Measurements from ENCODE around the gene STK11.

DNA sequence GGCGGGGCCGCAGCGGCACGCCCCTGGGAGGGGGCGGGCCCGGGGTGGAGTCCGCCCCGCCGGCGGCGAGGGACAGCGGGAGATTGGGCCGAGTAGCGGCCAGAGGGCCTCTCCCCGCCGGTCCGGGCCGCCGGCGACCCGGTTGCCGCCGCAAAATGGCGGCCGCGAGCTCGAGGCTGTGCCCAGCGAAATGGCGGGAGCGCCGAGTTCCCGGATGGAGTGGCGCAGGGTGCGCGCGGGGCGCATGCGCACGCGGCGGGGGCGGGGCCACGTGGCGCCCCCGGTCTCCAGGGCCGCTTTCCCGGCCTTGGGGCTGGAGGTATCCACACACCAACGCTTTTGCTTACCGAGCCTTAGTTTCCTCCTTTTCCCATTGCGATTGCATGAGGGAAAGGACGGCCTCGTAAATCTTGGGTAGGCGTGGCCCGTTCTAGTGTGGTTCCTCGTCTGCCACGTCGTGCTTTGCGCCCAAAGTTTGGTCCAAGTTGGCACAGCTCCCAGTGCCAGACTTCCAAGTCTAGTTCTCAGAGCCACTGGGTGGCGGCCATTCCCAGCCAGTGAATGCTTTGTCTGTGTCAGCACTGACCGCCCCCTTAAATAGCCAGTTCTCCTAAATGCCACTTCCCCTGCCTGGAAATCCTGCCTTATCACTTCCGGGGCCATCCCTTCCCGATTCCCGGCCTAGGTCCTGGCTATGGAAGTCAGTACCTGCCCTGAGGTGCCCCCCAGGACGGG lies 64.1 kb downstream of the STK11 start:
- TF ChIP-seq POLR2A (IDR thresholded peaks at IDR 0.05; ENCODE audit: low read depth), result peak; percentile 7
- TF ChIP-seq POLR2AphosphoS5 (IDR thresholded peaks at IDR 0.05), result peak; percentile 46 to 59
- TF ChIP-seq, protein P1, sequence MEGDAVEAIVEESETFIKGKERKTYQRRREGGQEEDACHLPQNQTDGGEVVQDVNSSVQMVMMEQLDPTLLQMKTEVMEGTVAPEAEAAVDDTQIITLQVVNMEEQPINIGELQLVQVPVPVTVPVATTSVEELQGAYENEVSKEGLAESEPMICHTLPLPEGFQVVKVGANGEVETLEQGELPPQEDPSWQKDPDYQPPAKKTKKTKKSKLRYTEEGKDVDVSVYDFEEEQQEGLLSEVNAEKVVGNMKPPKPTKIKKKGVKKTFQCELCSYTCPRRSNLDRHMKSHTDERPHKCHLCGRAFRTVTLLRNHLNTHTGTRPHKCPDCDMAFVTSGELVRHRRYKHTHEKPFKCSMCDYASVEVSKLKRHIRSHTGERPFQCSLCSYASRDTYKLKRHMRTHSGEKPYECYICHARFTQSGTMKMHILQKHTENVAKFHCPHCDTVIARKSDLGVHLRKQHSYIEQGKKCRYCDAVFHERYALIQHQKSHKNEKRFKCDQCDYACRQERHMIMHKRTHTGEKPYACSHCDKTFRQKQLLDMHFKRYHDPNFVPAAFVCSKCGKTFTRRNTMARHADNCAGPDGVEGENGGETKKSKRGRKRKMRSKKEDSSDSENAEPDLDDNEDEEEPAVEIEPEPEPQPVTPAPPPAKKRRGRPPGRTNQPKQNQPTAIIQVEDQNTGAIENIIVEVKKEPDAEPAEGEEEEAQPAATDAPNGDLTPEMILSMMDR (IDR thresholded peaks at IDR 0.05), result no peak
- peak; percentile 75 for TF ChIP-seq EP300 (IDR thresholded peaks at IDR 0.05)
